ENCODE measurements around the gene ALDOB.

DNA sequence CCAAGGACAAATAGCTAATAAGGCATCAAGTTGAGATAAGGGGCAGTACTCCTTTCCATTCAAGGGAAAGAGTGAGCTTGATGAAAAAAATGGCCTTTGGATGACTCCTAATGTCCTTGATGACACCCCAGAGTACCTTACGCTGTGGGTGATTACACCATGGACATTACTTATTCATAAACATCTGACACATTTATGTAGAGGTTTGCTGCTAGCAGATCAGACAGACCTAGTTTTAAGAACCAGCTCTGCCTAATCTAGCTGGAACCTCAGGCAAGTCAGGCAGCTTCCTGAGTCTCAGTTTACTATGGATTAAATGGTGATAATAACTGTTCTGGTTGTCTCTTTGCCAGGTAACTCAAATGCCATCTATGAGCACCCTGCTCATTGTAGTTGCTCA lies 2.8 kb downstream of the ALDOB start:
- TF ChIP-seq TAF1 (IDR thresholded peaks at IDR 0.05; ENCODE audit: low read depth, low read length) (no peak), POLR2A (IDR thresholded peaks at IDR 0.05; ENCODE audit: low read depth, low read length) (no peak), POLR2AphosphoS5 (IDR thresholded peaks at IDR 0.05; ENCODE audit: low read depth, low read length) (no peak), PAX5 (IDR thresholded peaks at IDR 0.05; ENCODE audit: insufficient read depth, low read length, severe bottlenecking) (no peak), SPI1 (IDR thresholded peaks at IDR 0.05; ENCODE audit: low read depth, low read length) (no peak)
